RWPE2 (cell line): Measurements from ENCODE around the gene SIGLEC11.

Experiments used
- ATAC-seq: fragments of 200-7000 bp; cut with Tn5 transposase; 3 replicates; pipeline ENCODE4 v1.9.1; 2021; ENCODE audit warnings: low read depth
- DNase-seq: peaks from one replicate; pipeline ENCODE4 v3.0.0-alpha.2; 2020; ENCODE audit warnings: low spot score
- H3K27ac ChIP-seq: fragments of 450-650 bp; 2 replicates; pipeline ENCODE4 v1.5.1; 2017; ENCODE audit warnings: mild to moderate bottlenecking; ENCODE audit not compliant: poor library complexity, severe bottlenecking
- H3K27me3 ChIP-seq: fragments of 250-450 bp; sonication (Bioruptor Pico); 2 replicates; pipeline ENCODE4 v1.5.1; 2021; ENCODE audit warnings: mild to moderate bottlenecking, moderate library complexity; ENCODE audit not compliant: insufficient read depth, poor library complexity, severe bottlenecking
- H3K36me3 ChIP-seq: fragments of 250-450 bp; sonication (Bioruptor Pico); 2 replicates; pipeline ENCODE4 v1.5.1; 2020; ENCODE audit warnings: low read depth, mild to moderate bottlenecking, moderate library complexity
- H3K4me1 ChIP-seq: fragments of 250-450 bp; sonication (Bioruptor Pico); 2 replicates; pipeline ENCODE4 v1.5.1; 2021; ENCODE audit warnings: mild to moderate bottlenecking, moderate library complexity; ENCODE audit not compliant: insufficient read depth, poor library complexity, severe bottlenecking
- H3K4me3 ChIP-seq: fragments of 250-450 bp; sonication (Bioruptor Pico); 2 replicates; pipeline ENCODE4 v1.5.1; 2021; ENCODE audit warnings: mild to moderate bottlenecking, moderate library complexity; ENCODE audit not compliant: severe bottlenecking
- H3K9me3 ChIP-seq: fragments of 250-450 bp; sonication (Bioruptor Pico); 2 replicates; pipeline ENCODE4 v1.5.1; 2021; ENCODE audit warnings: mild to moderate bottlenecking, moderate library complexity; ENCODE audit not compliant: severe bottlenecking
- CTCF ChIP-seq: fragments of 450-650 bp; IDR thresholded peaks from one replicate; pipeline ENCODE4 v1.5.1; 2017; ENCODE audit warnings: mild to moderate bottlenecking, moderate library complexity; ENCODE audit not compliant: poor library complexity, severe bottlenecking

SIGLEC11 gene

DNA sequence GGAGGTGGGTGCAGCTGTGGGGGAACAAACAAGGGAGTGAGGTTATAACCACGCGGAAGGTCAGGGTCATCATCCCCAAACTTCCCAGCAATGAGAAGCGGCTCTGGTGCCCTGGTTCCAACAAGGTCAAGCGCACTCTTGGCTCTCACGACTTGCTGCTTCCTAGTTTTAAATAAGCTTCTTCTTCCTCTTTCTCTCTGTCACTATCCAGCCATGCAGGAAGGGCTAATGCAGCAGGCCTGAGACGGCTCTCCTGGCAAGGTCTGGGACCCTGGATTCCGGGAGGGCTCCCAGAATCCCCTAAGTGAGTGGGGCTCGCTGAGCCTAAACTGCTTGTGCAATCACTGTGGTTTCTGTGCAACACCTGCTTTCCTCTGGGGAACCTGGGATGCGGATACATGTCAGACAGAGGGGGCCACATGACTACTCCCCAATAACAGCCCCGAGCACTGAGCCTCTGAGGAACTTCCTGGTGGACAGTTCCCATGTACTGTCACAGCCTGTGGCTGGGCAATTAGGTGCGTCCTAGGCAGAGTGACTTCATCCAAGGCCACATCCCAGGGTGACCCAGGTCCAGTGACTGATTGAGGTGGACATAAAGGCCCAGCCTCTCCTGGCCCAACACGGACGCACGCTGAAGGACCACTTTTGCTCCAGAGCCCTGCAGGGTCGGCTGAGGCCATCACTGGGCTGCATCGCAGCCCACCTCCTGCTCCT, 40.0 kb upstream of the SIGLEC11 start:
- Histone ChIP-seq H3K4me1 (peaks cover 11% of the 10 kb centered on the region), H3K4me3 (no peak overlapping the region), H3K36me3 (peaks cover 64% of the 10 kb centered on the region), H3K9me3 (no peaks in the 10 kb centered on the region), H3K27me3 (no peaks in the 10 kb centered on the region), H3K27ac (no peak overlapping the region)
- no peak for ATAC-seq
- no peak for DNase-seq
- no peak for TF ChIP-seq CTCF

DNA sequence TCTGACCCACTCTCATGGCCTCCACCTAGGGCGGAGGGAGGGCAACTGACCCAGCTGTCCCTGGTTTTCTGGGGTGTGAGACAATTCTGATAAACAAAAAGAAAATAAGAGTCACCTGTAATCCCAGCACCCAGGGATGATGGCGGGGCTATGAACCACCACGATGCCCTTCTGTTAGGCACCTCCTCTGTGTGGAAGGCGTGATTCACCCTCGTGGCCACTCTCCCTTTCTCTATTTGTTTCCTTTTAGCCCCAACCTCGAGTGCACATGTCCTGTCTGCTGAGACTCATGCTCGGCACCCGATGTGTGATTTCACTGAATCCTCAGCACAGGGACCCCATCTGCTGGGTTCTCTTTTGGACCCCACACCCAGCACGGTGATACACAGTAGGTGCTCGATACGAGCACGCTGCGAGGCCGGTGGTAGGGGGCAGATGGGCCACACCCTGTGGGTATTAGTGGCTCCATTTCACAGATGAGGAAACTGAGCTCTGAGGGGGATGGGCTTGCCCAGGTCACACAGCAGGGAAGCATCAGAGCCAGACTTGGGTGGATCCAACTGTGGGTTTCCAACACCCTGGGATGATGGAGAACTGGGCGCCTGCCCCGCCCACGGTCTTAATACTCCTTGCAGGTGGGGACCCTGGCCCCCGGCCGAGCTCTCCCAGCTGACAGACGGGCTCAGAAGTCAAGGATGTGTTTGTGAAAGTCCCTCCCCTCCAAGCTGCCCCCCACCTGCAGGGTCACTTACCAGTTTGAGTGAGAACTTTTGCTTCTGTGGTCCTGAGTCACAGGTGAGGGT, 39.3 kb upstream of the SIGLEC11 start:
- DNase-seq = no peak
- ATAC-seq = no peak
- Histone ChIP-seq H3K27ac (no peak overlapping the region), H3K9me3 (no peaks in the 10 kb centered on the region), H3K4me3 (no peak overlapping the region), H3K27me3 (no peaks in the 10 kb centered on the region), H3K4me1 (peaks cover 11% of the 10 kb centered on the region), H3K36me3 (peaks cover 59% of the 10 kb centered on the region)
- no peak for TF ChIP-seq CTCF

- Histone ChIP-seq H3K27me3 (no peaks in the 10 kb centered on the region), H3K27ac (no peak overlapping the region), H3K4me1 (peaks cover 9% of the 10 kb centered on the region), H3K4me3 (no peak overlapping the region), H3K9me3 (no peaks in the 10 kb centered on the region), H3K36me3 (peaks cover 57% of the 10 kb centered on the region)
- ATAC-seq (no peak), DNase-seq (no peak)
- TF ChIP-seq CTCF = no peak
These were observed 38.5 kb upstream of the SIGLEC11 start for GRCh38 chr19:49999371-50000010.

- ATAC-seq (peak; percentile 75), DNase-seq (no peak)
- Histone ChIP-seq H3K9me3 (no peaks in the 10 kb centered on the region), H3K27ac (no peak overlapping the region), H3K27me3 (no peaks in the 10 kb centered on the region), H3K4me3 (no peak overlapping the region), H3K36me3 (peaks cover 50% of the 10 kb centered on the region), H3K4me1 (no peaks in the 10 kb centered on the region)
- TF ChIP-seq CTCF = no peak
These were observed 36.7 kb upstream of the SIGLEC11 start for GRCh38 chr19:49997709-49998108.
